Measurements from ENCODE around the gene HHAT. TPM values are rescaled to one million over a fixed set of nuclear protein-coding genes. Genes with fewer than 3 reads are reported as not detected.

The HHAT gene
- total and polyA plus RNA-seq, 2 of the 13 experiments (the other 11 are each of a cell fraction or from before 2014, with no cell fraction given) = 2.6 to 4.9 TPM

DNA sequence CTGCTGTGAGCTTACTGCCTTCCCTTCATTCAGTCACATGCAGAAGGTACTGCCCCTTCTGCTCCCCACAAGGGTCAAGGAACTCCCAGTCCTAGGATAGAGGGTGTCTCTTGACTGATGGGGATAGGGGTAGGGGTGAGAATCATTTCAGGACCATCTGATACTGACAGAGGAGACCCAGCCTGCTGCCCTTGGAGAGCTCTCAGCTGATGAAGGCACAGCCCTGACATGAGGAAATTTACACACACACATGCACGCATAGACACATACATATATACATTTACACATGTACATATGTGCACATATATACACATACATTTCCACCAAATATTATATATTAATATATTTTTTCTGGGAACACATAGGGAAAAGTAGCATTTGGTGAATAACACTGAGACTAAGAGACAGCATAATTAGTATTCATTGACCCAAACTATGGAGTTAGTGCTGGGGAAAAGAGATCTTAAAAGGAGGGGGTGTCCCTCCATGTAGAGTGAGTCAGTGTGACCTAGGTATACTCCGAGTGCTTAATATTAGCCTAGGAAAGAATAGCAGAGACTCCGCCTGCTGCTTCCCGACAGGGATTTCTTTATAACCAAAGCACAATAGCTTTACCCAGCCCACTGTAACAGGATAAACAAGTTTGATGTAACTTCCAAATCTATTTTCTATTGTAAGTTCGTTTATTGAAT is 27.6 kb upstream of the HHAT start:
- ATAC-seq (no peak), DNase-seq (ENCODE audit: low spot score) (no peak), FAIRE-seq (no peak)
- no peak overlapping the region for H3K4me3 ChIP-seq (replicated peaks in 1 of 3; ENCODE audit: insufficient read depth in 1 of 3, low read depth in 2 of 3, low read length in 3 of 3)
- intact Hi-C loops (cut with micrococcal nuclease; ENCODE audit: unreplicated experiment) = no loop called here
- H2AFZ ChIP-seq (ENCODE audit: low read length) = no peak overlapping the region
- no TSS peak for BruUV-seq (replicated peaks)
- in situ Hi-C loops (cut with HindIII; ENCODE audit: extremely low pct_ligation_motif_present, low pct_unique_long_range_greater_than_20kb) = loop anchor here (25.0 kb wide), 1 partner anchor 439 kb away; no protein-coding TSS in a partner anchor
- no peaks in the 10 kb centered on the region for H3K36me3 ChIP-seq (replicated peaks in 1 of 2; ENCODE audit: control insufficient read depth in 1 of 2, insufficient read depth in 2 of 2, low read length in 2 of 2)
- no peaks in the 10 kb centered on the region for H3K9me3 ChIP-seq (ENCODE audit: low read length)
- H3K27me3 ChIP-seq (ENCODE audit: control insufficient read depth in 1 of 2, insufficient read depth in 2 of 2, low read length in 2 of 2) = peaks cover 1 to 6% of the 10 kb centered on the region in 2 experiments; a peak in 1 of 5 replicates
- WGBS (ENCODE audit: low lambda C conversion rate) = 37% methylated on average over 5 of the region's 5 CpGs
- POLR2A ChIA-PET = no interaction called here
- no peaks in the 10 kb centered on the region for H3K79me2 ChIP-seq (ENCODE audit: insufficient read depth, low read length)
- H3K9ac ChIP-seq (ENCODE audit: insufficient read depth, low read depth, low read length) = no peak overlapping the region
- H3K27ac ChIP-seq (ENCODE audit: extremely low read length, insufficient read depth, low read length) = no peak overlapping the region
- CTCF ChIA-PET (ENCODE audit: low intra/inter-chr PET ratio, low total read pairs) = no interaction called here
- H3K4me1 ChIP-seq (ENCODE audit: insufficient read depth, low read length) = no peaks in the 10 kb centered on the region
- H3K4me2 ChIP-seq (ENCODE audit: low read depth, low read length) = no peak overlapping the region
- no peaks in the 10 kb centered on the region for H4K20me1 ChIP-seq (ENCODE audit: insufficient read depth, low read length)
- TF ChIP-seq BRD4 (CRISPR knock-in tag; IDR thresholded peaks at IDR 0.05) (no peak), HNF4G (IDR thresholded peaks at IDR 0.05; ENCODE audit: borderline replicate concordance, low read depth, low read length) (no peak), HNF4G (CRISPR knock-in tag; IDR thresholded peaks at IDR 0.05; ENCODE audit: borderline replicate concordance, low read depth) (no peak), KLF15 (CRISPR knock-in tag; IDR thresholded peaks at IDR 0.05; ENCODE audit: borderline replicate concordance) (no peak), DMAP1 (CRISPR knock-in tag; IDR thresholded peaks at IDR 0.05) (no peak), ZNF562 (CRISPR knock-in tag; IDR thresholded peaks at IDR 0.05; ENCODE audit: borderline replicate concordance) (no peak), SP5 (CRISPR knock-in tag; IDR thresholded peaks at IDR 0.05; ENCODE audit: borderline replicate concordance, low read depth) (no peak), NFKB2 (CRISPR knock-in tag; IDR thresholded peaks at IDR 0.05; ENCODE audit: borderline replicate concordance) (no peak), NFE2L1 (CRISPR knock-in tag; IDR thresholded peaks at IDR 0.05; ENCODE audit: borderline replicate concordance) (no peak)
- TF ChIP-seq, protein P1, sequence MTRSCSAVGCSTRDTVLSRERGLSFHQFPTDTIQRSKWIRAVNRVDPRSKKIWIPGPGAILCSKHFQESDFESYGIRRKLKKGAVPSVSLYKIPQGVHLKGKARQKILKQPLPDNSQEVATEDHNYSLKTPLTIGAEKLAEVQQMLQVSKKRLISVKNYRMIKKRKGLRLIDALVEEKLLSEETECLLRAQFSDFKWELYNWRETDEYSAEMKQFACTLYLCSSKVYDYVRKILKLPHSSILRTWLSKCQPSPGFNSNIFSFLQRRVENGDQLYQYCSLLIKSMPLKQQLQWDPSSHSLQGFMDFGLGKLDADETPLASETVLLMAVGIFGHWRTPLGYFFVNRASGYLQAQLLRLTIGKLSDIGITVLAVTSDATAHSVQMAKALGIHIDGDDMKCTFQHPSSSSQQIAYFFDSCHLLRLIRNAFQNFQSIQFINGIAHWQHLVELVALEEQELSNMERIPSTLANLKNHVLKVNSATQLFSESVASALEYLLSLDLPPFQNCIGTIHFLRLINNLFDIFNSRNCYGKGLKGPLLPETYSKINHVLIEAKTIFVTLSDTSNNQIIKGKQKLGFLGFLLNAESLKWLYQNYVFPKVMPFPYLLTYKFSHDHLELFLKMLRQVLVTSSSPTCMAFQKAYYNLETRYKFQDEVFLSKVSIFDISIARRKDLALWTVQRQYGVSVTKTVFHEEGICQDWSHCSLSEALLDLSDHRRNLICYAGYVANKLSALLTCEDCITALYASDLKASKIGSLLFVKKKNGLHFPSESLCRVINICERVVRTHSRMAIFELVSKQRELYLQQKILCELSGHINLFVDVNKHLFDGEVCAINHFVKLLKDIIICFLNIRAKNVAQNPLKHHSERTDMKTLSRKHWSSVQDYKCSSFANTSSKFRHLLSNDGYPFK (CRISPR knock-in tag; IDR thresholded peaks at IDR 0.05; ENCODE audit: borderline replicate concordance) = no peak
- TF ChIP-seq, protein P2, sequence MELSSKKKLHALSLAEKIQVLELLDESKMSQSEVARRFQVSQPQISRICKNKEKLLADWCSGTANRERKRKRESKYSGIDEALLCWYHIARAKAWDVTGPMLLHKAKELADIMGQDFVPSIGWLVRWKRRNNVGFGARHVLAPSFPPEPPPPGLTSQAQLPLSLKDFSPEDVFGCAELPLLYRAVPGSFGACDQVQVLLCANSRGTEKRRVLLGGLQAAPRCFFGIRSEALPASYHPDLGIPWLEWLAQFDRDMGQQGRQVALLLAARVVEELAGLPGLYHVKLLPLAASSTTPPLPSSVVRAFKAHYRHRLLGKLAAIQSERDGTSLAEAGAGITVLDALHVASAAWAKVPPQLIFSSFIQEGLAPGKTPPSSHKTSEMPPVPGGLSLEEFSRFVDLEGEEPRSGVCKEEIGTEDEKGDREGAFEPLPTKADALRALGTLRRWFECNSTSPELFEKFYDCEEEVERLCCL (CRISPR knock-in tag; IDR thresholded peaks at IDR 0.05; ENCODE audit: borderline replicate concordance) = no peak
- TF ChIP-seq, protein P3, sequence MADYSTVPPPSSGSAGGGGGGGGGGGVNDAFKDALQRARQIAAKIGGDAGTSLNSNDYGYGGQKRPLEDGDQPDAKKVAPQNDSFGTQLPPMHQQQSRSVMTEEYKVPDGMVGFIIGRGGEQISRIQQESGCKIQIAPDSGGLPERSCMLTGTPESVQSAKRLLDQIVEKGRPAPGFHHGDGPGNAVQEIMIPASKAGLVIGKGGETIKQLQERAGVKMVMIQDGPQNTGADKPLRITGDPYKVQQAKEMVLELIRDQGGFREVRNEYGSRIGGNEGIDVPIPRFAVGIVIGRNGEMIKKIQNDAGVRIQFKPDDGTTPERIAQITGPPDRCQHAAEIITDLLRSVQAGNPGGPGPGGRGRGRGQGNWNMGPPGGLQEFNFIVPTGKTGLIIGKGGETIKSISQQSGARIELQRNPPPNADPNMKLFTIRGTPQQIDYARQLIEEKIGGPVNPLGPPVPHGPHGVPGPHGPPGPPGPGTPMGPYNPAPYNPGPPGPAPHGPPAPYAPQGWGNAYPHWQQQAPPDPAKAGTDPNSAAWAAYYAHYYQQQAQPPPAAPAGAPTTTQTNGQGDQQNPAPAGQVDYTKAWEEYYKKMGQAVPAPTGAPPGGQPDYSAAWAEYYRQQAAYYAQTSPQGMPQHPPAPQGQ (CRISPR knock-in tag; IDR thresholded peaks at IDR 0.05; ENCODE audit: borderline replicate concordance) = no peak
- TF ChIP-seq, protein P4, sequence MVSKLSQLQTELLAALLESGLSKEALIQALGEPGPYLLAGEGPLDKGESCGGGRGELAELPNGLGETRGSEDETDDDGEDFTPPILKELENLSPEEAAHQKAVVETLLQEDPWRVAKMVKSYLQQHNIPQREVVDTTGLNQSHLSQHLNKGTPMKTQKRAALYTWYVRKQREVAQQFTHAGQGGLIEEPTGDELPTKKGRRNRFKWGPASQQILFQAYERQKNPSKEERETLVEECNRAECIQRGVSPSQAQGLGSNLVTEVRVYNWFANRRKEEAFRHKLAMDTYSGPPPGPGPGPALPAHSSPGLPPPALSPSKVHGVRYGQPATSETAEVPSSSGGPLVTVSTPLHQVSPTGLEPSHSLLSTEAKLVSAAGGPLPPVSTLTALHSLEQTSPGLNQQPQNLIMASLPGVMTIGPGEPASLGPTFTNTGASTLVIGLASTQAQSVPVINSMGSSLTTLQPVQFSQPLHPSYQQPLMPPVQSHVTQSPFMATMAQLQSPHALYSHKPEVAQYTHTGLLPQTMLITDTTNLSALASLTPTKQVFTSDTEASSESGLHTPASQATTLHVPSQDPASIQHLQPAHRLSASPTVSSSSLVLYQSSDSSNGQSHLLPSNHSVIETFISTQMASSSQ (IDR thresholded peaks at IDR 0.05; ENCODE audit: low read depth) = no peak
- TF ChIP-seq, protein P4 (CRISPR knock-in tag; IDR thresholded peaks at IDR 0.05; ENCODE audit: borderline replicate concordance) = no peak
